COLO668 (cell line): ENCODE data around the gene GOLGB1.
A peak's percentile ranks its signal among the peaks of the same experiment; 100 is the strongest.
"Not testable (repeated sequence)": the region's sequence is repeated elsewhere in the genome, so short reads cannot be mapped to it uniquely, and the experiment has no call there.

Experiments
- DNase-seq: peaks from one replicate; lab custom pipeline; 2025; ENCODE audit not compliant: unreplicated experiment; lab: John Stamatoyannopoulos, UW

Gene GOLGB1, protein sequence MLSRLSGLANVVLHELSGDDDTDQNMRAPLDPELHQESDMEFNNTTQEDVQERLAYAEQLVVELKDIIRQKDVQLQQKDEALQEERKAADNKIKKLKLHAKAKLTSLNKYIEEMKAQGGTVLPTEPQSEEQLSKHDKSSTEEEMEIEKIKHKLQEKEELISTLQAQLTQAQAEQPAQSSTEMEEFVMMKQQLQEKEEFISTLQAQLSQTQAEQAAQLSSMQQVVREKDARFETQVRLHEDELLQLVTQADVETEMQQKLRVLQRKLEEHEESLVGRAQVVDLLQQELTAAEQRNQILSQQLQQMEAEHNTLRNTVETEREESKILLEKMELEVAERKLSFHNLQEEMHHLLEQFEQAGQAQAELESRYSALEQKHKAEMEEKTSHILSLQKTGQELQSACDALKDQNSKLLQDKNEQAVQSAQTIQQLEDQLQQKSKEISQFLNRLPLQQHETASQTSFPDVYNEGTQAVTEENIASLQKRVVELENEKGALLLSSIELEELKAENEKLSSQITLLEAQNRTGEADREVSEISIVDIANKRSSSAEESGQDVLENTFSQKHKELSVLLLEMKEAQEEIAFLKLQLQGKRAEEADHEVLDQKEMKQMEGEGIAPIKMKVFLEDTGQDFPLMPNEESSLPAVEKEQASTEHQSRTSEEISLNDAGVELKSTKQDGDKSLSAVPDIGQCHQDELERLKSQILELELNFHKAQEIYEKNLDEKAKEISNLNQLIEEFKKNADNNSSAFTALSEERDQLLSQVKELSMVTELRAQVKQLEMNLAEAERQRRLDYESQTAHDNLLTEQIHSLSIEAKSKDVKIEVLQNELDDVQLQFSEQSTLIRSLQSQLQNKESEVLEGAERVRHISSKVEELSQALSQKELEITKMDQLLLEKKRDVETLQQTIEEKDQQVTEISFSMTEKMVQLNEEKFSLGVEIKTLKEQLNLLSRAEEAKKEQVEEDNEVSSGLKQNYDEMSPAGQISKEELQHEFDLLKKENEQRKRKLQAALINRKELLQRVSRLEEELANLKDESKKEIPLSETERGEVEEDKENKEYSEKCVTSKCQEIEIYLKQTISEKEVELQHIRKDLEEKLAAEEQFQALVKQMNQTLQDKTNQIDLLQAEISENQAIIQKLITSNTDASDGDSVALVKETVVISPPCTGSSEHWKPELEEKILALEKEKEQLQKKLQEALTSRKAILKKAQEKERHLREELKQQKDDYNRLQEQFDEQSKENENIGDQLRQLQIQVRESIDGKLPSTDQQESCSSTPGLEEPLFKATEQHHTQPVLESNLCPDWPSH (N-terminal part only)

DNA sequence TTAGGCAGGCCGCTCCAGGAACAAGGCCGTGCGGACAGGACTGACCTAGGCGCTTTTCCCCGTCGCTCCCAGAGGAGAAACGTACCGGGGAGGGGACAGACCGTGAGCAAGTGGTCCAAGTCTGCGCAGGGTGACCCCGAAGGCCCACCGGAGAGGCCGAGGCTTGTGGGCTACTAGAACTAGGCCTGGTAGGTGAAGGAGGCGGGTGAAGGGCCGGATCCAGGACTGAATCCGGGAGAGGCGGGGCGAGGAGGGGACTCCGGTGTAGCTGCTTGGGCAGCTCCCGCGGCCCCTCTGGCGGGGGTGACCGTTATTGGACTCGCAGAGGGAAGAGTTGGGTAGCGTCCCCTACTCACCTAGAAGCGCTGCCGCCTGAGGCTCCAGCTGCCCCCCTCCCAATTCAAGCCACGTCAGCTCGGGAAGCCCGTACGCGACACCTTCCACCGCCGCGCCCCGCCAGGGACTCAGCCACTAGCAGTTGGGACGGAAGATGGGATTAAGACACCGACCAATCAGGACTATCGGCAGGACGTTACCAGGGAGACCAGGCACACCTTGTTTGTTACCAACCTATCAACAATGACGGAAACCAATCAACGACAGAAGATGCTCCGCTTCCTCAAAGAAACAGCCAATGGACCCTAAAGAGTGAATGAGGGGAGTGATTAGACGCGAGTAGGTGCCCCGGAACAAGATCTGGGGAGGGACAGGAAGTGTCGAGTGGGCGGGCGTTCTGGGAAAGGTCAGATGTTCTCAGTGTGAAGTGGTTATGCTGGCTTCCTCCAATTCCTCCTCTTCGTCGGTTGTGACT, at the start of gene GOLGB1:
GOLGB1 (minus strand) TSS at position 466 of the 811 bp plus-strand sequence. CDS start 18,770 bp downstream, outside the sequence.
- peak; percentile 94 for DNase-seq

DNA sequence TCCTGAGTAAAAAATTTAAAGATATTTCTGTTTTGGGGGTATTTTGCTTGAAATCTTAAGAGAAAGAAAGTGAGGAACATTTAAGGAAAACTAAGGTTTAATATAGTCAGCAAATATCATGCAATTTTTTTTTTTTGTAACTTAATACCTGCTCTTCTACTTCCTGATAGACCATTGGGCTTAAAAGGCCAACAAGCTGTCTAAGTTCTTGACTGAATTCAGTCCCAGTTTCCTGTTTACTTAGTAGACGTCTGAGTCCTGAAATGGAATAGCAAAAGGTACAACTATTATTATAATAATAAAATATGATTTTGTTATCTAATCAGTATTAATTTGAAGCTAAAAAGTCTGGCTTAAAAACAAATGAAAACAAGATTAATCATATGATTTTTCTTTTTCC, 47.4 kb upstream of the GOLGB1 start:
- no peak for DNase-seq

DNA sequence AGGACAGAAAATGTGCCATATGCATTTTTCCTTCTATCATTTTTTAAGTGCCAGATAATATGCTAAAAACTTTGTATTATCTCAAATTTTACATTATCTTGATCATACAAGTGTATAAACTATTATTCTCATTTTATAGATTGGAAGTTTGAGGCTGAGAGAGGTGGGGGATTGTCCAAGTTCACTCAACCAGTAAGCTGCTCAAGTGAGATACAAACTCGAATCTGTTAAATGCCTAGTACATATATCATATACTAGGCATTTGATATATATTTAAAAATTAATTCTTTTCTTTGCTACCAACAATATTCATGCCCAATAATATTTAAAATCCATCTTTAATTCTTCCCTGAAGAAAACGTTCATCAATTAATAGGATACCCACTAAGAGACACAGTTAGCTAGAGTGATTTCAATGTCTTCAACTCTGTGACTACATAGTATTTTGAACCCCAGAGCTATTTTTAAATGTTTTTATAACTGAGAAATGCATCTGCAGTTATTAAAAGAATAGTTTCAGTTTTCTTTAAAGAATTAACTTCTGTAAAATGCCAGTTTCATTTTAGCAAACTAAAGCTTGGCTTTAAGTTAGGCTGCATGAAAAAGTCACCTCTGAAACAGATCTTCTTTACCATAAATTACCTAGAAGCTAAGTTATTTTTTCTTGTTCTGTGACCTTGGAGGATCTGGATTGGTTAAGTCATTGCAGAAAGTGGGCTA, 44.9 kb upstream of the GOLGB1 start:
- DNase-seq: no peak

DNA sequence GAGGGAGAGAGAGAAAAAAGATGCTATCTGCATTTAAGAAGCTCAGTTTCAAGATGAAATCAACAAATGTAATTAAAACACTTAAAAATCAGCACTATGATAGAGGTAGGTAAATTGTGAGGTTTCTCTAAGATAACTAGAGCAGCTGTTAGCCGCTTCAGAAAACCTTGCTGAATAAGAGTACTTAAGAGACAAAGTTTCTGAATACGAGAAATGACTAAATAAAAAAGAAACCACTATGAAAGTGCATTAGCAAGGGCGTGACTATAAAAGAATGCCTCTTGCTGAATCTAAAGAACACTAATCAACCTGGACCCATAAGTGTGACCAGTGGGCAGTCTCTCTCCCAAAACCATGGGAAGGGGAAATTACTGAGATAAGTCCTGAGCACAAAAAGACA, 43.5 kb upstream of the GOLGB1 start:
- no peak for DNase-seq

DNA sequence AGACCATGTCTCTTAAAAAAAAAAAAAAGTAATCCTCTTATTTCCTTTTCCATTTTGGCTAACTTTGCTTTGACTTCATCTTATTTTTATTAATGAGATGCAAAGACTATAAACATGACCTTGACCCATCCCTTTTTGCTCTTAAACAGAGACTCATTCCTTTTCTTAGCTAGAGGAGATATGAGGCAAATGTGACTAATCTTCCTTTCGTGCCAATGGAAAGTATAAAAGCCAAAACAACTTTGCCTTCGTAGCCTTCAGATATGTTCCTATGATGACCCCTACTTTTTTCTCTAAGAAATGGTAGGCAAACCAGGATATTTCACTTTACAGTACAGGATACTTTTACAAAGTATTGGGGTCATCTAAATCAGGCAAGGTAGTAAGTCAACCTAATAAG, 36.9 kb upstream of the GOLGB1 start:
- DNase-seq: no peak

DNA sequence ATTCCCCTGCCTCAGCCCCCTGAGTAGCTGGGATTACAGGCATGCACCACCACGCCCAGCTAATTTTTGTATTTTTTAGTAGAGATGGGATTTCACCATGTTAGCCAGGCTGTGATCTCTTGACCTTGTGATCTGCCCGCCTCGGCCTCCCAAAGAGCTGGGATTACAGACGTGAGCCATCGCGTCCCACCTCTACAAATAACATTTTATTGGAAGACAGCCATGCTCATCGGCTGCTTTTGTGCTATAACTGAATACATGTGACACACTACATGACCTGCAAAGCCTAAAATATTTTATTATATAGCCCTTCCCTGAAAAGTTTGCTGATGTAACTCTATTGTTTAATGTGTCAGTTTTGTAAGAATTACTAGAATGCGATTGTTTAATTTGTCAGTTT, 33.2 kb upstream of the GOLGB1 start:
- not testable (repeated sequence) for DNase-seq

DNA sequence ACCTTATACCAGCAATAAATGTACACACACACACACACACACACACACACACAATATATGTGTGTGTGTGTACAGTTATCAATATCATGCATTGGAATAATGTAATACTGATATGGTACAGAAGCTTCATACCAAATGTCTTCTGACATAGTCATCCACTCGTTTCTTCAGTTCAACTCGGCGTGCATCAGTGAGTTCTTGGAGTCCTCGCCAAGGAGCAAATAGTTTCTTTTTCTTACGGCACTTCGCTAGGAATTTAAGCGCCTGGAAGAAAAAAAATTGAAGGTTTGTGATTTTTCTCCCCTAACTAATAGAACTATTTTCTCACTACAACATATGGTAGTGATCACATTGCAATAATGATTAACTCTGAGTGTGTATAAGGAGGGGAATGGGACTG, 32.1 kb upstream of the GOLGB1 start:
- no peak for DNase-seq

DNA sequence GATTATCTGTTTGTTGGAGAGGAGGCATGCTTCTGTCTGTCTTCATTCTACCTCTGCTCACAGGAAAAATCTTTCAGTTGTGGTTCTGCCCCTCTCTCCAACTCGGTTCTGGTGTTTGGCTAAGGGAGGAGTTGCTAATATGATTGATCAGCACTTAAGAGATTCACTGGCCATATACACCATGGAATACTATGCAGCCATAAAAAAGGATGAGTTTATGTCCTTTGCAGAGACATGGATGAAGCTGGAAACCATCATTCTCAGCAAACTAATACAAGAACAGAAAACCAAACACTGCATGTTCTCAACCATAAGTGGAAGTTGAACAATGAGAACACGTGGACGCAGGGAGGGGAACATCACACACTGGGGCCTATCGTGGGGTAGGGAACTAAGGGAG, 25.6 kb upstream of the GOLGB1 start:
- not testable (repeated sequence) for DNase-seq

DNA sequence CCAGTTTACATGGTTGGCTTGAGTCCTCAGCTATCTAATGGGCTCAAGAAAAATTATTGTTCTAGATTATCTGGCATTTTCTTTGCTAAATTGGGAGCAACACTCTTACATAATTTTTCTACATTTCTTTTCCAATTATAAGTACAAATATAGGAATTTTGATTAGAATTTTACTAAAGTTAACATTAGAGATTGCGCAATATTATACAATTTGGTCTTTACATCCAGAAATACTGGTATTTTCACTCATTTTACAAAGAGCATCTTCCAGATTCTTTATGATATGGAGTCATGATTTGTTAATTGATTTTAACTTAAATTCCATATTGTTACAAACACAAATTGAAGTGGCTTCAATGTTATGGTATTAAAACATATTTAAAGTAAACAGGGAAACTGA, 19.7 kb upstream of the GOLGB1 start:
- no peak for DNase-seq

DNA sequence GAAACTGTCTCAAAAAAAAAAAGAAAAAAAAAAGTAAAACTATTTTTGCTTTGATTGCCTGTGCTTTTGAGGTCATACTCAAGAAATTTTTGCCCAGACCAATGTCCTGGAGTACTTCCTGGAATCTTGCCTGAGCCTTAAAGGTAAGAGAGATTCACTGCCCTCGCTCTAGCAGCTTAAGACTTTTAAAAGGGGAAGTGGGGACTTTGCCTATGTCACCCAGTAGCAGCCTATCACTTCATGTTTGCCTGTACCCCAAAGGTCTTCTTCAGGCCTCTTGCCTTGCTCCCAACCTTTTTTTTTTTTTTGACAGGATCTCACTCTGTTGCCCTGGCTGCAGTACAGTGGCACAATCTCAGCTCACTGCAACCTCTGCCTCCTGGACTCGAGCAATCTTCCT, 18.9 kb upstream of the GOLGB1 start:
- DNase-seq: no peak

DNA sequence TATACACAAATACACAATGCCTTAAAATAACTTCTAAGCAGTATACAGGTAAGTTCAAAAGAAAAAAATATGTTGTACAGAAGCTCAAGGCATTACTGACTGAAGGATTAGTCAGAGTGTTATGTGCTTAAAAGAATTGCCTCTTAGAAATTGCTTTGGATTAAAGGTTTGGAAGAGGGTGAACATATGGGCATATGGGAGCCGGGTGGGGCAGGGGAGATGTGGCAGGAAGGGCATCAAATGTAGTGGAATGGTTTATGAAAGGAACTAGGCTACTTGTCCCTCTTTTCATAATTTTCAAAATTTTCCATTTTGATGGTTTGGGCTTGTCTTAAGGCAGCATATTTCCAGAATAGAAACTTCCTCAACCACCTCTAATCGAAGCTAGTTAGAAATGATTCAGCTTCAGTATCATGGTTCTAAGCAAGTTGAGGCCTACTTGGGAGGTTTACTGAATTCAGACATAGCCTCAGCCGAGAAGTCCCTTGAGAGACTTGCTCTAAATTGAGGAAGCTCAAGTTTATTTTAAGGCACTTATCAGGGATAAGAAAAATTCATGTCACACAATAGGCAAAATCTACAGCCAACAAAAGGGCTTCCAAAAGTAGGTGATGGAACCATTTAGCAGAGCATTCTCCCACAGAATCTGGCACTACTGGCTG, 10.1 kb upstream of the GOLGB1 start:
- DNase-seq: no peak

DNA sequence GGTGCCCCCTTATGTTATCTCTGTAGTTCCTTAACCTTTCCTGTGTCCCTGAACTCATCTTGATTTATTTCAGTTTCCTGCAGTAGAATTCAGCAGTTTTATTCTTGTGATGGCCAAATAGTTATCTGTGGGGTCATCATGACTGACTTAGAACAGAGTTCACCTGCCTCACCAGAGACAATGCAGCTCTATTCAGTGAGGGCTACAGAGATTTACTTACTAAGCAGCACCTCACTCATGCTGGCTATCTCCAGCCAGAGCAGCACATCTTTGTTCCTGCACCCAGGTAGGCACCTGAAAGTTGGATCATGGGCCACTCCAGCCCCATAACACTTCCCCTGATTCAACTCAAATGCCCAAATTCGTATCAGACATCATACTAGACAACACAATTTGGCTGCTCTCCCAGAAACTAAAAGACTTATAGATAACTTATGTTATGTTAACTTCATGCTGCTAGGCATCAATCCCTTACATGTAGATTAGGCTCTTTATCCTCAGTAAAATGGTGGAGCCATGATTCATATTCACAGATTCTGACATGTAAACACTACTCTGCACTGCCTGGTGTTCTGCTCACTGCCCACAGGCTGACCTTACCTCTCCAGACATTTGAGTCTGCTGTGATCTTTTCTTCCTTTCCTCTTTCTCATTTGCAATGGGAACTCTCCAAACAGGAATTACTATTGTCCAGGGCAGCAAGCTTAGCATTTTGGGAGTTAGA, 9.3 kb upstream of the GOLGB1 start:
- no peak for DNase-seq

DNA sequence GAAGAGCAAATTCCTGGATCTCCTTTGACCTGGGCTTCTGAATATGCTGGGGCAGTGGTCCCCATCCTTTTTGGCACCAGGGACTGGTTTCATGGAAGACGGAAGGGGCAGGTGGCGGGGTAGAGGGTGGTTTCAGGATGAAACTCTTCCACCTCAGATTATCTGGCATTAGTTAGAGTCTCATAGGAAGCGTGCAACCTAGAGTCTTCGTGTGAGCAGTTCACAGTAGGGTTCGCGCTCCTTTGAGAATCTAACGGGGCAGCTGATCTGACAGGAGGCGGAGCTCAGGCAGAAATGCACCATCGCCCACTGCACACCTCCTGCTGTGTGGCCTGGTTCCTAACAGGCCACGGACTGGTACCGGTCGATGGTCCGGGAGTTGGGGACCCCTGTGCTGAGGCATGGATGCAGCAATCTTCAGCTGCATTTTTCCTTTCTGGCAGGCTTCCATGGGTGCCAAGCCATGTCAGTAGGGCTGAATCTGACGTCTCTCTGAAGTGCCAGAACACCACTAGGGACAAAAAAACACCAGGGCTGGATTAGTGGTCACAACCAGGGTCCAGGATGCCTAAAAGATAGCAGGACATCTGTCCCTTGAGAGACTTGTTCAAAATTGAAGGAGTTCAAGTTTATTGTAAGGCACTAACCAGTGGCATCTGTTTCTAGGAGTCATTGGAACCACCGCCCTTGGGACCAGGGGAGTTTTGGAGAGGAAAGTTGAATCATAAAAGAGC, 8.4 kb upstream of the GOLGB1 start:
- no peak for DNase-seq

DNA sequence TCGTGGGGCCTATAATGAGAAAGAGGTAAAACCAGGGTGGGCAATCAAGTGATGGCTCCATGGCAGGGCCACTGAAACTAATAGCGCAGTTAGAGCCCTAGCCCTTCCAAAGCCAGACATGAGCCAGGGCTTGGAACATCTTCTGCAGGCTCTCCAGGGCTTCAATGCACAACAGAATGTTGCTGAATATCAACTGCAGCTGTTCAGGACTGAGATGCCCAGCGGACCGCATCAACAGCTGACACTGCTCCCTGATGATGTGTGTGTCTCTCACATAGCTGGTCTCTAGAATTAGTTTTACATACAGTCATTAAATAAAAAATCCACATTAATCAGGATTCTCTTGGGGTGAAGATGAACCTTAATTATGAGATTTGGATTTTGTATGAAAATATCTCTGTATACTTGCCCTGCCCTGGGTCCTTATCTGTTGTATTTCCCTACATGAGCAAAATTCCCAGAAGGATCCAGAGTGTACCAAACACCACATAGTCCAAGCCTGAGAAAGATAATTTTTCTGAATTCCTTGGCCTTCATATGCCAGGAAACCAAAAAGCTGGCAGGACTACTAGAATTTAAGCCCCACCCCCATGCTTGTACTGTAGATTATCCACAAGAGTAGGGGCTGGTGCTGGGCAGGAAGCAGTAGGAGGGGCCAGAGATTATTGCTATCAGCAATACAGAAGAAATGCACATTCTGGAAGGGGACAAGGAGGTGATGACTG, 7.7 kb upstream of the GOLGB1 start:
- peak; percentile 2 for DNase-seq

DNA sequence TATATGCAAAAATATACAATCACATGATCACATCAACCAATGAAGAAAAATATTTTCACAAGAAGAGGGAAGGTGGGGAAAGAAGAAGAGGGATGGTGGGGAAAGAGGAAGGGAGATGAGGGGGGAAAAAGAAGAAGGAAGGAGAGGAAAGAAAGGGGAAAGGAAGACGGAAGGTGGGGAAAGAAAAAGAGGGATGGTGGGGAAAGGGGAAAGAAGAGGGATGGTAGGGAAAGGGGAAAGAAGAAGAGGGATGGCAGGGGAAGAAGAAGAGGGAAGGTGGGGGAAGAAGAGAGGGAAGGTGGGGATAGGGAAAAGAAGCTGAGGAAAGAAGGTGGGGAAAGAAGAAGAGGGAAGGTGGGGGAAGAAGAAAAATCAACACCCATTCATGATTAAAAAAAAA, 3.2 kb upstream of the GOLGB1 start:
- no peak for DNase-seq

DNA sequence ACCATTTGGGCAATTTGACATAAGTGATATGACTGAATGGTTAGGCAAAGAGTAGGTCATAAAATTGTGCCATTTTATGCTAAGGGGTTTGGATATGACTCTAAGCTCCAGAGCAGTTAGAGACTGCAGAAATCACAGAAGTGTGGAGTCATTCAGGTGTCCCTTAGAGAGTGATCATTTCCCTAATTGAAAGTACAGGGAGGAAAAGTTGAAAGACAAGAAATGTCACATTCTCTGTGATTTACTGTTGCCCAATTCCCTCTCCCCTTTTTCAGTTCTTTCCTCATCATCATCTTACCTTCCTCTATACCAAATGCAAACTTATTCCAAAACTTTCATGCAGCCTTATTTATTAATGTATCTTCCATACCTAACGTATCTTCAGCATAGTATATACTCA, 2.7 kb upstream of the GOLGB1 start:
- DNase-seq: no peak

DNA sequence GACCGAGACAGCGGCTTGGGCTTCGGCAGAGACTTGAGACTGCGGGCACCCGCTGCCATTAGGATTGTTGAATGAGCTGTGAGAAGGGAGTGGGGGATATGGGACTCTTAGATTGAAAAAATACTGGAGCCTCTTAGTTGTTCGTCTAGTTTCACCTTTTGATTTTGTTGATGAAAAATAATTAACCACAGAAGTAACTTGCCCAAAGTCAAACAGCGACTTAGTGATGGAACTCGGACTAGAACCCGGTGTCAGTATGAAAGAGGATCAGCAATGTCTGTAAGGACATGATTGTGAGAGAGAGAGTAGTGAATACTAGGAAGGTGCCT, 510 bp upstream of the GOLGB1 start:
- no peak for DNase-seq
